ENCODE data around the gene VAV1.
A peak's percentile ranks its signal among the peaks of the same experiment; 100 is the strongest.
"Not testable (repeated sequence)": the region's sequence is repeated elsewhere in the genome, so short reads cannot be mapped to it uniquely, and the experiment has no call there.

VAV1 gene

DNA sequence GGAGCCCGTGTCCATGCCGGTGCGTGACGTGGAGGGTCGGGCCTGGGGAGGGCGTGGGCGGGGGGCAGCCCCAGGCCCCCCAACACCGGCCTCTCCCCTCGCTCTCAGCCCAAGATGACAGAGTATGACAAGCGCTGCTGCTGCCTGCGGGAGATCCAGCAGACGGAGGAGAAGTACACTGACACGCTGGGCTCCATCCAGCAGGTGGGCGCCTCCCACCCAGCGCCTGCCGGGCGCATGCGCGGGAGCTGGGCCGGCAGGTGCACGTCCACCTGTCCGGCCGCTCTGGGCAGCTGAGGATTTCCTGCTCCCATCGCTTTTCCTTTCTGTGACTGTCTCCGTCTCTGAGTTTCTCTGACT is 49.8 kb downstream of the VAV1 start:
- no peak for DNase-seq

DNA sequence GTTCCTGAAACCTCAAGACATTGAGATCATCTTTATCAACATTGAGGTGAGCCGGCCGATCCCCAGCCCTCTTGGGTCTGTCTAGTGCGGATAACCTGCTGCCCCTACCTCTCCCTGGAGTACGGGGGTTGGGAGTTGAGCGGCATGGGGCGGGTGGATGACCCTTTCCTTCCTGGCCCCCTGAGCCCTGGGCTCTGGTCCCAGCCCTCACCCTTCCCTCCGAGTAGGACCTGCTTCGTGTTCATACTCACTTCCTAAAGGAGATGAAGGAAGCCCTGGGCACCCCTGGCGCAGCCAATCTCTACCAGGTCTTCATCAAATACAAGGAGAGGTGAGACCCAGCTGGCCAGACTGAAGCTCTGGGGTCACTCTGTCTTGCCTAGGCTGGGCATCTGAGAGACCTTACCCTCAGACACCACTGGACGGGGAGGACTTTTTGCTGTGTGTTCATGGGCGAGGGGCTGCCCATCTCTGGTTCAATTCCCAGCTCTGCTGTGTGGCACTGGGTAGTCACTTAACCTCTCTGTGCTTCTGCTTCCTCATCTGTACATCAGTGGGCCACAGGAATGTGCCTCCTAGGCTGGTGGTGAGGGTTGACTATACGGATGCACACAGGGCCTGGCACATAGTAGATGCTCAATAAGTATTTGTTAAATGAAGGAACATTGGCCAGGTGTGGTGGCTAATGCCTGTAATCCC is 52.7 kb downstream of the VAV1 start:
- no peak for DNase-seq

DNA sequence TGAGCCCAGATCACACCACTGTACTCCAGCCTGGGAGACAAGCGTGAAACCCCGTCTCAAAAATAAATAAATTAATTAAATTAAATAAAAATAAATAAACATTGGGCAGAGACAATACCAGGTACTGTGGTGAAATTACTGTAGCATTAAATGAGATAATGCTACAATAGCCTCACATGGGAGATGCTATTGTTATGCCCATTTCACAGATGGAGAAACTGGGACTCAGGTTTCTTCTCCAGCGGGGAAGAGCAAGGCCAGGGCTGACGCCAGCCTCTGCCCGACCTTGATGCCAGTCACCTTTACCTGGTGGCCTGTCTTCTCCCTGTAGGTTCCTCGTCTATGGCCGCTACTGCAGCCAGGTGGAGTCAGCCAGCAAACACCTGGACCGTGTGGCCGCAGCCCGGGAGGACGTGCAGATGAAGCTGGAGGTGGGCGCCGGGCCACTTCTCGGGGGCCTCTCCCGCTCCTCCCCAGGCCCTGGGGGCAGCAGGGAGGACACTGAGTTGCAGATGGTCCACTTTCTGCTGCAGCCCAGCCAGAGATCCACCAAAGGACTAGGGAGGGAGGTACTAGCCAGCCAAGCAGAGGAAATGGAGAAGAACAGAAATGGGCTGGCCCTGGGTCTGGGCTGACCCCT is 53.9 kb downstream of the VAV1 start:
- no peak for DNase-seq

- DNase-seq = no peak
Observed at GRCh38 chr19:6828306-6828697, 55.8 kb downstream of the VAV1 start.

DNA sequence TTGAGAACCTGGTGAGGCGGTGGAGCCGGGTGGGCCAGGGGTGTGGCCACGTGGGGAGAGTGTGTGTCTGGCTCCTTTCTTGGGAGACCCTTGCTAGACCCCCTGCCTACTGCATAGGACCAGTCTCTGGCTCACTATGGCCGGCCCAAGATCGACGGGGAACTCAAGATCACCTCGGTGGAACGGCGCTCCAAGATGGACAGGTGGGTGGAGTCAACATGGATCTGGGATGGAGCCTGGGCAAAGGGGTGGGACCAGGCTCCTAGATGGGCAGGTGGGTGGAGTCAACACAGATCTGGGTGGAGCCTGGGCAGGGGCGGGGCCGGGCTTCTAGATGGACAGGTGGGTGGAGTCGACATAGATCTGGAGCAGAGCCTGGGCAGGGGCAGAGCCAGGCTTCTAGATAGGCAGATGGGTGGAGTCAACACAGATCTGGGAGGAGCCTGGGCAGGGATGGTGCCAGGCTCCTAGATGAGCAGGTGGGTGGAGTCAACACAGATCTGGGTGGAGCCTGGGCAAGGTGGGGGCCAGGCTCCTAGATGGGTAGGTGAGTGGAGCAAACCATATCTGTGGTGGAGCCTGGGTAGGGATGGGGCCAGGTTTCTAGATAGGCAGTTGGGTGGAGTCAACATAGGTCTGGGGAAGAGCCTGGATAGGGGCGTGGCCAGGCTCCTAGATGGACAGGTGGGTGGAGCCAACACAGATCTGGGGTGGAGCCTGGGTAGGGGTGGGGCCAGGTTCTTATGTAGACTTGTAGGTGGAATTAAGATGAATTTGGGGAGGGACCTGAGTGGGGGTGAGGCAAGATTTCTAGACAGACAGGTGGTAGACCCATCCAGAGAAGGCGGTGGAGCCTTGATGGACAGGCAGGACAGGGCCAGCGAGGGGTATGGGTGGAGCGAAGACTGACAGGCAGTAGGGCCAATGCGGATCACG is 56.5 kb downstream of the VAV1 start:
- peak; percentile 58 for DNase-seq

- DNase-seq = not testable (repeated sequence)
Observed at GRCh38 chr19:6829829-6830228, 57.3 kb downstream of the VAV1 start.

GRCh38 chr19:6831084-6831483 is 58.6 kb downstream of the VAV1 start:
- DNase-seq = peak; percentile 55

GRCh38 chr19:6832412-6832811 is 59.9 kb downstream of the VAV1 start:
- DNase-seq = no peak

DNA sequence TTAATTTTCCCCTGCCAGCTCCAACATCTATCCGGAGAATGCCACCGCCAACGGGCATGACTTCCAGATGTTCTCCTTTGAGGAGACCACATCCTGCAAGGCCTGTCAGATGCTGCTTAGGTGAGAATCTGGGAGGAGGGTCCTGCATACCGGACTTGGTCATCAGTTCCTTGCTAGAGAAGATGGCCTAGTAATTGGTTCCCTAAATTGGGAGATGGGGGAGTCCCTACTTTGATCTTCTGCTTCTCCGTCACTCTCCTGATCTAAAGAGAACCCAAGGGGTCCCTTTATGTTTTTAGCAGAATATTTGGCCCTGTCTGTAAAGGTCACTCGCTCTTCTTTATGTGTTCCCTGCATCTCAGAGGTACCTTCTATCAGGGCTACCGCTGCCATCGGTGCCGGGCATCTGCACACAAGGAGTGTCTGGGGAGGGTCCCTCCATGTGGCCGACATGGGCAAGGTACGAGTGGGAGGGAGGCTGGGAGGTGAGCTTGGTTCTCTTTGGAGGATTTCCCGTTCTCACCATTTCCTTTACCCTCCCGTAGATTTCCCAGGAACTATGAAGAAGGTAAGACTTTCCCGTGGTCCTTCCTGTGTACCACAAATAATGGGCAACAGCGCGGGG is 60.8 kb downstream of the VAV1 start:
- peak; percentile 15 for DNase-seq

DNA sequence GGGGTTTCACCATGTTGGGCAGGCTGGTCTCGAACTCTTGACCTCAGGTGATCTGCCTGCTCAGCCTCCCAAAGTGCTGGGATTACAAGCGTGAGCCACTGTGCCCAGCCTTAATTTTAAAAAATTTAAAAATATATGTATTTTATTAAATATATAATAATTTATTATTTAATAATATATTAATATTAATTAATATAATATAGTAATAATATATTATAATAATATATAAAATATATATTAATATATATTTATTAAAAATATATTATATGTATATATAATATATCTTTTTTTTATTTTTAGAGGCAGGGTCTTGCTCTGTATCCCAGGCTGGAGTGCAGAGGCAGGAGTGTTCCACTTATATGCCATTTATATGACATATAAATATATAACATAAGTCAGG is 61.9 kb downstream of the VAV1 start:
- DNase-seq = no peak

DNA sequence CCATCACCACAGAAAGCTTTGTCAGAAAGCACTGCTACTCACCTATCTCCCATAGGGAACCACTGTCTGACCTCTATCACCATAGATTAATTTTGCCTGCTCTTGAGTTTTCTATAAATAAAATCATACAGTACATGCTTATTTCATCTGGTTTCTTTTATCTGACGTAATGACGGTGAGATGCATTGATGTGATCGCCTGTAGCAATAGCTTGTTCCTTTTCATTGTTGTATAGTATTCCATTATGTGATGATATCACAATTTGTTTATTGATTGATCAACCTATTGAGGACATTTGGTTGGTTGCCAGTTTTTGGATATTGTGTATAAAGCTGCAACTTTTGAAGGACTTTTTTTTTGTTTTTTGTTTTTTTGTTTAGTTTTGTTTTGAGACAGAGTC is 63.0 kb downstream of the VAV1 start:
- no peak for DNase-seq

DNA sequence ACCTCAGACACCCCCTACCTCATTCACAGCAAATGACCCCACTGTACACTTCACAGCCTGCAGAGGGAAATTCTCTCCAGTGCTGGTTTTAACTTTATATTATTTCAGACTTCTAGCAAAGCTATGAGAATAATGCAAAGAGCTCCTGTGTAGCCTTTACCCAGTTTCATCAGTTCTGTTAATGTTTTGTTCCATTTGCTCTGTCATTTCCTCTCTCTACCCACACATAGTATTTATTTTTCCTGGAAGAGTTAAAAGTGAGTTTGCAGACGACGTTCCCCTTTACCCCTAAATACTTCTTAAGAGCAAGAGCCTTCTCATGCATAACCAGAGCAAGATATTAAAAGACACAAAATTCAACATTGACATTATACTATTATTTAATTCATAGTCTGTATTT is 65.0 kb downstream of the VAV1 start:
- peak; percentile 11 for DNase-seq

- no peak for DNase-seq
Observed at GRCh38 chr19:6838062-6838655, 65.7 kb downstream of the VAV1 start.

- no peak for DNase-seq
Observed at GRCh38 chr19:6842871-6843607, 70.5 kb downstream of the VAV1 start.

GRCh38 chr19:6847828-6848200 is 75.3 kb downstream of the VAV1 start:
- DNase-seq = no peak

DNA sequence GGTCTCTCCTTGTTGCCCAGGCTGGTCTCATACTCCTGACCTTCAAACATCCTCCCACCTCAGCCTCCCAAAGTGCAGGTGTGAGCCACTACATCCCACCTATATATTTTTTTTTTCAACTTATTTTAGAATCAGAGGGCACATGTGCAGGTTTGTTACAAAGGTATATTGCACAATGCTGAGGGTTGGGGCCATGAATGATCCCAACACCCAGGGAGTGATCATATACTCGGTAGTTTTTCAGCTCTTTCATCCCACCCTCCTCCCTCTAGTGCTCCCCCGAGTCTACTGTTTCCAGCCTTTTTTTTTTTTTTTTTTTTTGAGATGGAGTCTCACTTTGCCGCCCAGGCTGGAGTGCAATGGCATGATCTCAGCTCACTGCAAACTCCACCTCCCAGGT is 76.5 kb downstream of the VAV1 start:
- DNase-seq = no peak

GRCh38 chr19:6849876-6850275 is 77.4 kb downstream of the VAV1 start:
- DNase-seq = peak; percentile 54

- DNase-seq = no peak
Observed at GRCh38 chr19:6851359-6851758, 78.9 kb downstream of the VAV1 start.

DNA sequence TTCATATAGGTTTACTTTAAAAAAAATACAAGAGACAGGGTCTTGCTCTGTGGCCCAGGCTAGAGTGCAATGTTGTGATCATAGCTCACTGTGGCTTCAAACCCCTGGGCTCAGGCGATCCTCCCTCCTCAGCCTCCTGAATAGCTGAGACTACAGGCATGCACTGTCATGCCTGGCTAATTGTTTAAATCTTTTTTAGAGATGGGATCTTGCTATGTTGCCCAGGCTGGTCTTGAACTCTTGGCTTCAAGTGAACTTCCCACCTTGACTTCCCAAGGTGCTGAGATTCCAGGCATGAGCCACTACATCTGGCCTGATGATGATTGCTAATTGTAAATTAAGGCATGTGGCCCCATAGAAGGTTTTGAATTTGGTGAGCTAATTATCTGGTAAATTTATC is 79.5 kb downstream of the VAV1 start:
- no peak for DNase-seq

GRCh38 chr19:6853868-6854267 is 81.4 kb downstream of the VAV1 start:
- no peak for DNase-seq

DNA sequence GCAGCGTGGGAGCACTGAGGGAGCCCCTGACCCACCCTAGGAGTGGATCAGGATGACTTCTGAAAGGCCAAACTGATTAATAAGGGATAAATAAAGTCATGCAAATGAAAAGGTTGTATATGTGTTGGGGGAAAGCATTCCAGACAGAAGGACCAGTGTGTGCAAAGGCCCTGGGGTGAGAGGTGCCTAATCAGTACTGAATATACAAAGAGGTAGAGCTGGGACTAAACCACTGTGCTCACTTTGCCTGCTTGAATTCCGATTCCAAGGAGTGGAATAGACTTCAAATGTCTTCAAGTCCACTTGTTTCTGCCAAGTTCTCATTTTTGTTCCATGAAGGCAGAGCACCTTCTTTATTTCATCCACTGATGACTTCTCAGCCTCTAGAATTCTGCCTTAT is 82.2 kb downstream of the VAV1 start:
- DNase-seq = no peak

GRCh38 chr19:6856749-6857372 is 84.4 kb downstream of the VAV1 start:
- no peak for DNase-seq
